ENCODE measurements around the gene KCNN1. TPM values are rescaled to one million over a fixed set of nuclear protein-coding genes. Genes with fewer than 3 reads are reported as not detected.
A peak's percentile ranks its signal among the peaks of the same experiment; 100 is the strongest.
"Not testable (repeated sequence)": the region's sequence is repeated elsewhere in the genome, so short reads cannot be mapped to it uniquely, and the experiment has no call there.

Gene KCNN1
- total RNA-seq (under 0.01 TPM in 2 replicates), polyA plus RNA-seq (not detected in 2 replicates), polyA minus RNA-seq (ENCODE audit: low replicate concordance) (not detected in 2 replicates)
- not detected in 2 replicates for polyA plus RNA-seq (2012)

GRCh38 chr19:17966550-17967256, at the start of gene KCNN1:
Gene KCNN1, plus strand, starts transcription at chr19:17967107. Its CDS starts 6,782 bp downstream, at chr19:17973889.
- no peak within 1 kb of the TSS for H3K27ac ChIP-seq (ENCODE audit: insufficient read depth, low read length)
- H3K27me3 ChIP-seq (ENCODE audit: control insufficient read depth, insufficient read depth, low read length): peaks cover 29% of the 10 kb centered on the region
- H3K9me3 ChIP-seq (ENCODE audit: control insufficient read depth, insufficient read depth, low read depth, low read length): no peaks in the 10 kb centered on the region
- no peak for TF ChIP-seq CTCF (conservative IDR thresholded peaks at IDR 0.05 in 1 of 2, IDR thresholded peaks at IDR 0.05 in 1 of 2; ENCODE audit: low read depth in 1 of 2, low read length in 2 of 2)
- peak; percentile 71 for TF ChIP-seq EZH2 (IDR thresholded peaks at IDR 0.05; ENCODE audit: low read length, missing control alignments)
- H4K20me1 ChIP-seq (ENCODE audit: control insufficient read depth, extremely low read depth, insufficient read depth, low read length): no peaks in the 10 kb centered on the region
- no peak for DNase-seq (ENCODE audit: low read depth in 2 of 2)
- H2AFZ ChIP-seq (ENCODE audit: low read length): no peak within 1 kb of the TSS
- H3K9ac ChIP-seq (ENCODE audit: insufficient read depth, low read length): no peak within 1 kb of the TSS
- no peak within 1 kb of the TSS for H3K4me3 ChIP-seq (replicated peaks in 1 of 4; ENCODE audit: control extremely low read depth in 1 of 4, insufficient read depth in 1 of 4, low read depth in 3 of 4, low read length in 4 of 4)
- no peaks in the 10 kb centered on the region for H3K36me3 ChIP-seq (ENCODE audit: control insufficient read depth, insufficient read depth, low read length)
- no peak within 1 kb of the TSS for H3K4me2 ChIP-seq (ENCODE audit: extremely low read depth, insufficient read depth, low read length)
- H3K79me2 ChIP-seq (ENCODE audit: control insufficient read depth, insufficient read depth, low read length): no peaks in the 10 kb centered on the region
- H3K4me1 ChIP-seq (ENCODE audit: control insufficient read depth, extremely low read depth, insufficient read depth, low read length): no peaks in the 10 kb centered on the region

GRCh38 chr19:17918151-17918550, 48.8 kb upstream of the KCNN1 start:
- H2AFZ ChIP-seq (ENCODE audit: low read length); H3K36me3 ChIP-seq (ENCODE audit: control insufficient read depth, insufficient read depth, low read length); H3K4me1 ChIP-seq (ENCODE audit: control insufficient read depth, extremely low read depth, insufficient read depth, low read length); H3K9ac ChIP-seq (ENCODE audit: insufficient read depth, low read length); DNase-seq (ENCODE audit: low read depth in 2 of 2); H3K27me3 ChIP-seq (ENCODE audit: control insufficient read depth, insufficient read depth, low read length); H3K9me3 ChIP-seq (ENCODE audit: control insufficient read depth, insufficient read depth, low read depth, low read length); H3K27ac ChIP-seq (ENCODE audit: insufficient read depth, low read length); H3K4me3 ChIP-seq (replicated peaks in 1 of 4; ENCODE audit: control extremely low read depth in 1 of 4, insufficient read depth in 1 of 4, low read depth in 3 of 4, low read length in 4 of 4); H3K4me2 ChIP-seq (ENCODE audit: extremely low read depth, insufficient read depth, low read length); H3K79me2 ChIP-seq (ENCODE audit: control insufficient read depth, insufficient read depth, low read length); H4K20me1 ChIP-seq (ENCODE audit: control insufficient read depth, extremely low read depth, insufficient read depth, low read length): not testable (repeated sequence)

- not testable (repeated sequence) for H3K27ac ChIP-seq (ENCODE audit: insufficient read depth, low read length); H3K4me2 ChIP-seq (ENCODE audit: extremely low read depth, insufficient read depth, low read length); H3K9ac ChIP-seq (ENCODE audit: insufficient read depth, low read length); H3K36me3 ChIP-seq (ENCODE audit: control insufficient read depth, insufficient read depth, low read length); H4K20me1 ChIP-seq (ENCODE audit: control insufficient read depth, extremely low read depth, insufficient read depth, low read length); H3K4me3 ChIP-seq (replicated peaks in 1 of 4; ENCODE audit: control extremely low read depth in 1 of 4, insufficient read depth in 1 of 4, low read depth in 3 of 4, low read length in 4 of 4); DNase-seq (ENCODE audit: low read depth in 2 of 2); H3K4me1 ChIP-seq (ENCODE audit: control insufficient read depth, extremely low read depth, insufficient read depth, low read length); H3K79me2 ChIP-seq (ENCODE audit: control insufficient read depth, insufficient read depth, low read length); H3K27me3 ChIP-seq (ENCODE audit: control insufficient read depth, insufficient read depth, low read length); H3K9me3 ChIP-seq (ENCODE audit: control insufficient read depth, insufficient read depth, low read depth, low read length); H2AFZ ChIP-seq (ENCODE audit: low read length)
Observed at GRCh38 chr19:17919122-17919521, 47.8 kb upstream of the KCNN1 start.

GRCh38 chr19:17920527-17920926, 46.4 kb upstream of the KCNN1 start:
- Histone ChIP-seq H3K9me3 (ENCODE audit: control insufficient read depth, insufficient read depth, low read depth, low read length) (no peaks in the 10 kb centered on the region), H4K20me1 (ENCODE audit: control insufficient read depth, extremely low read depth, insufficient read depth, low read length) (no peaks in the 10 kb centered on the region), H3K27me3 (ENCODE audit: control insufficient read depth, insufficient read depth, low read length) (no peaks in the 10 kb centered on the region), H3K36me3 (ENCODE audit: control insufficient read depth, insufficient read depth, low read length) (no peaks in the 10 kb centered on the region), H3K4me3 (replicated peaks in 1 of 4; ENCODE audit: control extremely low read depth in 1 of 4, insufficient read depth in 1 of 4, low read depth in 3 of 4, low read length in 4 of 4) (no peak overlapping the region), H3K4me1 (ENCODE audit: control insufficient read depth, extremely low read depth, insufficient read depth, low read length) (no peaks in the 10 kb centered on the region), H2AFZ (ENCODE audit: low read length) (no peak overlapping the region), H3K27ac (ENCODE audit: insufficient read depth, low read length) (no peak overlapping the region), H3K9ac (ENCODE audit: insufficient read depth, low read length) (no peak overlapping the region), H3K4me2 (ENCODE audit: extremely low read depth, insufficient read depth, low read length) (no peak overlapping the region), H3K79me2 (ENCODE audit: control insufficient read depth, insufficient read depth, low read length) (no peaks in the 10 kb centered on the region)
- no peak for DNase-seq (ENCODE audit: low read depth in 2 of 2)
- TF ChIP-seq EZH2 (IDR thresholded peaks at IDR 0.05; ENCODE audit: low read length, missing control alignments) (no peak), CTCF (conservative IDR thresholded peaks at IDR 0.05 in 1 of 2, IDR thresholded peaks at IDR 0.05 in 1 of 2; ENCODE audit: low read depth in 1 of 2, low read length in 2 of 2) (no peak)
